GM19455 (cell line): ENCODE results near the gene TERT.
"Not testable (repeated sequence)": the region's sequence is repeated elsewhere in the genome, so short reads cannot be mapped to it uniquely, and the experiment has no call there.

Experiments
- ATAC-seq: cut with Tn5 transposase; IDR thresholded peaks from one replicate; pipeline ENCODE4 v1.9.1; 2021; ENCODE audit not compliant: unreplicated experiment

Gene TERT

DNA sequence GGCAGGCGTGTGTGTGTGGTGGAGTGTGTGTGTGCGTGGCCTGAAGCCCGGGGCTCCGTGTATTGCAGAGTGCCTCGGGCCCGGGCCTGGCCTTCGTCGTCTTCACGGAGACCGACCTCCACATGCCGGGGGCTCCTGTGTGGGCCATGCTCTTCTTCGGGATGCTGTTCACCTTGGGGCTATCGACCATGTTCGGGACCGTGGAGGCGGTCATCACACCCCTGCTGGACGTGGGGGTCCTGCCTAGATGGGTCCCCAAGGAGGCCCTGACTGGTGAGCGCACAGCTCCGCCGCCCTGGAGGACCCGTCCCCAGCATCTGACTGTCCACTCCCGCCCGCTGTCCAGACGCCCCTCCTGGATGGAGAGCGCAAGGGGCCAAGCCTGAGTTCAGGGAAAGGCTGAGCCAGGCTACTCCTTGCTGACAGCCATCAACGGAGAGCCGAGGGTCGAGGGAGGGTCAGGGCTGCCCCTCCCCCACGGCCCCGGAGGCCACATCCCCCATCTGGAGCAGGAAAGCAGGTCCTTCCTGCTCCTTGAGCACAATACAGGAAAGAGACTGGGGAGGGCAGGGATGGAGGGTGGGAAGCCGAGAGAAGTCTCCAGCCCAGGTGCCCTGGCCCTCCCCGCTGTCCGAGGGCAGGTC lies 51.3 kb downstream of the TERT start:
- ATAC-seq, result no peak

DNA sequence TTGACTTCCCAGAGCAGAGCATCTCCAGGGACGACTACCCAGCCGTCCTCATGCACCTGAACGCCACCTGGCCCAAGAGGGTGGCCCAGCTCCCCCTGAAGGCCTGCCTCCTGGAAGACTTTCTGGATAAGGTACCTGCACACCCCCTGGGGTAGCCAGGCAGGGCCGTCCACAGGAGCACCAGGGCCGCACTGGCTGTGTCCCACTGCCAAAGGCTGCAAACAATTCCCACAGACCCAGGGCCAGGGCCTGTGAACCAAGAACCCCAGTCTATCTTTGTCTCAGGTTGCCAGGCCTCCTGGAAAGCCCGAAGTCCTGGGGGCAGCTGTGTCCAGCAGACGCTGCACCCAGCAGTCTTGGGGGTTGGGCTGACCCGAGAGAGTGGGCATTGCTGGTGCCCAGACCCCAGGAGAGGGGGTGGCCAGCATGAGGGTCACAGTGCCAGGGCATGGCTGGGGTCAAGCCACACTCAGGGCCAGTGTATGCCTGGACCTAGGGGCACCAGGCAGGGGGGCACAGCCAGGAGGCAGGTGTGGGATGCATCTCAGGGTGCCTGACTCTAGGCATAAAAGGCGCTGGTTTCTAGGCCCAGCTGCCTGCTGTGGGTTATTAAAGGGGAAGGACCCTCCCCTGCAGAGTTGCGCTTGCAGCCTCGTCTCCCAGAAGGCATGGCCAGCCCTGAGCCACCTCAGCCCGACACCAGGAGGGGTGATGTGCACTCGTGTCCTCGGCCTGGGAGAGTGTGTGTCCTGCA lies 52.0 kb downstream of the TERT start:
- ATAC-seq, result no peak

DNA sequence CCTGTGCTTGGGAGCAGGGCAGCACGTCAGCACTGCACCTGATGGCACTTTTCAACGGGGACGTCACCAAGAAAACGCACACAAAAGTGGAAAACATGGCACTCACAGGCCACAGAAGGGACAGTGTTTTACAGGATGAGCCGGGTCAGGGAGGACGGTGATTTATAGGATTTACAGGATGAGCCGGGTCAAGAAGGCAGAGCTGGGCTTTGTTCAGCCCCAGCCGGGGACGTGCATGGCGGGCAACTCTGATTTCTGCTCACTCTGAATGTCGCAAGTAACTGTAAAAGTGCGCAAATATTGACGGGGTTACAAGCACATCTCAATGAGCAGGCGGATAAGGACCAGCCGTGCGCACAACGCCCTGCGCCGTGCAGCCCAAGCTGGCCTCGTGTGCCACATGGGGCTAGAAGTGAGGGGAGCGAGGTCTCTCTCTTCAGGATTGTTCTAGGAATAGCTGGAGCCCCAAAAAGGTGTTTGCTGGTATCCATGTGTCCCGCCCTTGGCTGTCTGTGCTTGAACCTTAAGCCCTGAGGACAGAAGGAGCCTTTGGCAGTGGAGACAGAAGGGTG lies 53.3 kb downstream of the TERT start:
- no peak for ATAC-seq

DNA sequence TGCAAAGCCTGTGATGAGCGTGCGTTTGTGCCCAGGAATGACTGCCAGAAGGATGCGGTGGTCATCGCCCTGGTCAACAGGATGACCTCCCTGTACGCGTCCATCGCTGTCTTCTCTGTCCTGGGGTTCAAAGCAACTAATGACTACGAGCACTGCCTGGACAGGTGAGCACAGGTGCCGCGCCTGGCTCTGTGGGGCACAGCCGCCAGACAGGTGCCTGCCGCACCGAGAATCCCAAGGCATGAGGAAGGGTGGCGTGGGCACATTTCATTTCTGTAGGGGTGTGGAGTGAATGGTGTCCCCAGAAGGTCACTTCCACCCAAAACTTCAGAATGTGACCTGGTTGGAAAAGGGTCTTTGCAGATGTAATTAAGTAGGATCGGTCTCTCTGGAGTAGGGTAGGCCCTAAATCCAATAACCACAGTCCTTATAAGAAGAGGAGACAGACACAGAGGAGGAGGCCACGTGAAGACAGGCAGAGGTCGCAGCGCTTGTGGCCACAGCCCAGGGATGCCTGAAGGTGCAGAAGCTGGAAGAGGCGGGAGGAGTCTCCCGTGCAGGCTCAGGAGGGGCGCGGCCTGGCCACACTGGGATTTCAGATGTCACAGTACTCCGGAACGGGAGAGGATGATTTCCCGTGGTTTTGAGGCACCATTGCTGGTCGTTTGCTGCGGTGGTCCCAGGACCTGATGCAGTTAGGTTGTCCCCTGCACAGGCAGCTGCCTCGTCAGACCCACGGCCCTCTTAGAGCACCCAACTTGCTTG lies 54.2 kb downstream of the TERT start:
- ATAC-seq, result no peak

DNA sequence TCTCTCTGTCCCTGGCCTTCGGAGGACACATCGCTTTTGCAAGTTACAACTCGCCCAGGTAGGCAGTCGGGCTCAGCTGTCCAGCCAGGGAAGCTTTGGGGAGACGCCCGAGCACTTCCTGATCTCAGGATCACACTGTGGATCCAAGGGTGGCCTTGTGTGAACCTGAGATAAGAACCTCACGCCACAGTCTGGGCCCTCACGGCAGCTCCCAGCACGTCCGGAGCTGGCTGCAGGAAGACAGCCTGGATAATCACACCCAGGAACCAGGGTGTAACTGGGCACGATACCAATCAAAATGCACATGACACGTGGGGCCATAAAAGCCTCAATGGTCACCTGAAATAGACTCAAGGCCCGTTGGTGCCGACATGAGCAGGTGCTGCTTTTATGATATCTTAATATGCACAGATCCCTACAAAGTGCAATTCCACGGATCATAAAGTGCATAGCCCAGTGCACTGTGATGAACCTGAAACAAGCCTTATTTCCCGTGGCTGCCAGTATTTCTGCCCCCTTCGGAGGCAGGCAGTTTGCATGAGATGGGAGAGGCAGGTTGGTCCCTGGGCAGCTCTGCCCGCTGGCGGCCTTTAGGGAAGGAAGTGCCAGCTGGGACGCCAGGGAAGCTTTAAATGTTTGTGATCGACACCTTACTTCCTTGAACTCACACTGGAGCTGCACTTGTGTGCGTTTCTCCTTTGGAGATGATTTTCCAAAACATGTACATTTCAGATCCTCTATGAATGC lies 55.2 kb downstream of the TERT start:
- no peak for ATAC-seq

DNA sequence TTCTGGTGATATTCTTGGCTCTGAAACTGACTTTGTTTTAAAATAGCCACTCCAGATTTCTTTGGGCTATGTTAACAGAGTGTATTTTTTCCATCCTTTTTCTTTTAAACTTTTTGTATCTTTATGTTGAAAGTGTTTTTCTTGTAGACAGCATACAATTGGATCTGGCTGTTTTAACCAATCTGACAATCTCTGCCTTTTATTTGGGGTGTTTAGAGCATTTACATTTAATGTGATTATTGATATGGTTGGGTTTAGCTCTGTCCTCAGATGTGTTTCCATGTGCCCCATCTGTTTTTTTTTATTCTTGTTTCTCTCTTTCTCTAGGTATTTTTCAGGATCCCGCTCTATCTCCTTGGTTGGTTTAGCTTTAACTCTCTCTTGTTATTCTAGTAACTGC lies 59.0 kb downstream of the TERT start:
- ATAC-seq, result no peak

DNA sequence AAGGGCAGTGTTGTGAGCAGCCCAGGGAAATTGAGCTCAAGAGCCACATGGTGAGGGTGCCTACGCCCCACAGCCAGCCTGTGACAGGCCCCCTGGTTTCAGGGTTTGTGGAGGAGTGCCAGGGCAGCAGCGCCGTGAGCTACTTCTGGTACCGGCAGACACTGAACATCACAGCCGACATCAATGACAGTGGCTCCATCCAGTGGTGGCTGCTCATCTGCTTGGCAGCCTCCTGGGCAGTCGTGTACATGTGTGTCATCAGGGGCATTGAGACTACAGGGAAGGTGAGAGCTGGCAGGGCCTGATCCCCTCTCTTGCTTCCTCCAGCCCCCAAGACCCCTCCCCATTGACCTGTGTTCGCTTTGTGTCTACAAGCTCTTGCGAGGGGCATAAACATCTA lies 59.5 kb downstream of the TERT start:
- ATAC-seq, result no peak

DNA sequence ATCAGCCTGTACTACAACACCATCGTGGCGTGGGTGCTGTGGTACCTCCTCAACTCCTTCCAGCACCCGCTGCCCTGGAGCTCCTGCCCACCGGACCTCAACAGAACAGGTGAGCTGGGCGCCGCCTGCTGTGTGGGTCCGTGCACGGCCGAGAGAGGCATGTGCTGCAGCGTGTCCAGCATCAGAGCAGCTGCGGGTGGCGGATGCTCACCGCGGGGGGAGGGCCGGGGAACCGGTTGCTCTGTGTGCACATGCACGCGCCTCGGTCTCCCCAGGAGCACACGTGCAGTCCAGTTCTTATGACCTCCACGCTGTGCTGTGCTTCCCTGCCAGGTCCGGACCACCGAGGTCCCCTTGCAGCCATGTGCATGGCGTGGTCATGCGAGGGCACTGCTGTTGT lies 62.1 kb downstream of the TERT start:
- no peak for ATAC-seq

DNA sequence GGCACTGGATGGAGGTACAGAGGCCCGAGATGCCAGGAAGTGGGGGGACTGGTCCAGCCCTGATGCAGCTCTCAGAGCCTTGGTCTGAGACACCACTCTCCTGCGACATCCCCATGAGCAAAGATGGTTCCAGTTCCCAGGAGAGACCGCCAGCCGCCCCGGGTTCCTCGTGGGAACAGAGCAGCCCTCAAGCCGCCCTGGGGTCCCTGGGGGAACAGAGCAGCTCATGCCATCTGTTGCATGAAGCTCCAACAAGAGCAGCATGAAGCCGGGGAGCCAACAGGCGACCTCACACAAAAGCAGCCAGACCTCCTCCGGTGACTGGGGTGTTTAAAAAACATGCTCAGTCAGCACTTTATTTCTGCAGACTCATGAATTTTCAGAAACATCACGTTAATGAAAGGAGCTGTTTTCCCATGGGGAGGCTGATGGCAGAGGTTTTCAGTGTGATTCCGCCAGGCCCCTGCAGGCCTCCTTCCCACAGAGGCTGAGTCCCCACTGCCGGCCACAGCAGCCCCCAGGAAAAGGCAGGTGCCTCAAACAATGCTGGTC lies 63.4 kb downstream of the TERT start:
- ATAC-seq, result no peak

DNA sequence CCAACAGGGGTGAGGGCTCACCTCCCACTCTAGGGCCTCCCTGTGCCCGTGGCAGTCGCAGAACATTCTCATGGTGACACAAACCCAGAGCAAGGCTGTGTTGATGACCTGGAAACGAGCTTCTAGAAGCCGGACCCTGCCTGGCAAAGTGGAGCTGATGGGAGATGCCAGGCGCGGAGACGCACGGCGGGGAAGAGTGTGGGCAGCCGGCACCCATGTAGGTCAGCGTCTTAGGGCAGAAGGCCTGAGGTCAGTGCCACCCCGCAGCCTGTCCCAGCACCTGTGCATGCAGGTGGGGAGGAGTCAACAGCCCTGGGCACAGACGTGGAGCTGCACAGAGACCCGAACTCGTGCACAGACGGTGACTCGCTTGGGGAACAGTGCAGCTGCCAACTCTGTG lies 64.3 kb downstream of the TERT start:
- ATAC-seq, result no peak

DNA sequence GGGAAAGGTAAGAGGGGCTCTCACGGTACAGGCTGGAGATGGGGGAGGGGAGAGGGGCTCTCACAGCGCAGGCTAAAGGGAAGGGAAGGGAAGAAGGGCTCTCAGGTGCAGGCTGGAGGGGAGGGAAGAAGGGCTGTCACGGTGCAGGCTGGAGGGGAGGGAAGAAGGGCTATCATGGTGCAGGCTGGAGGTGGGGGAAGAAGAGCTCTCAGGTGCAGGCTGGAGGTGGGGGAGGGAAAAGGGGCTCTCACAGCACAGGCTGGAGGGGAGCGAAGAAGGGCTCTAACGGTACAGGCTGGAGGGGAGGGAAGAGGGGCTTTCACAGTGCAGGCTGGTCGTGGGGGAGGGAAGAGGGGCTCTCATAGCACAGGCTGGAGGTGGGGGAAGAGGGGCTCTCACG lies 65.0 kb downstream of the TERT start:
- ATAC-seq, result no peak

DNA sequence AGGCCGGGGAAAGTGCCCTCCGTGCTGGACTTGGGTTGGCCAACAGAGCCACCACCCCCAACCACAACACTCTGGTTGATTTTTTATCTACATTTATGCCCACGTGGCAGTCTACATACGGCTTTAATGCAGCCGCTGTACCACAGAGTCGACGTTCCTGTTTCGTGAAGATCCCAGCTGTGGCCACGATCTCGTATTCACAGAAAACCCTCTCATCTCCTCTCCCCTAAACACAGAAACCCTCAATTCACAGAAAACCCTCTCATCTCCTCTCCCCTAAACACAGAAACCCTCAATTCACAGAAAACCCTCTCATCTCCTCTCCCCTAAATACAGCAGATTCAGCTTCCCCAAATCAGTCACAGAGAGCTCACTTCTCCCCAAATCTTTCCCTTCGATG lies 65.8 kb downstream of the TERT start:
- ATAC-seq, result not testable (repeated sequence)

DNA sequence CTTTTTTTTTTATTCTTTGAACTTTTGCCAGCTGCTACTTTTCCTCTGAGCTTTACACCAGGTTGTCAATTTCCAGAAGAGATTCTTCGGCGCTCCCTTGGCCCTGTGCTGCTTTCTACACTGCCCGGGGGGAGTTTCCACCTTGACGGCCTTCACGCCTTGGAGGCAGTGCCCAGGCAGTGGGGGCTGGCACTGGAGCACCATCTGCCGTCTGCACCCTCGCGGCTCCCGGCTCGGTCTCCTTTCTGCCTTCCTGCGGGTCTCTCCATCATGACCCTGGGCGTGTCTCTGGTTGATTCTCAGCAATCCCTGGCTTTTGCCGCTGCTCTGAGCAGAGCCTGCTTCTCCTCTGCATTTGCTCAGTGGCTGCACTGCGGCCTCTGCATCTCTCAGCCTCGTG lies 66.7 kb downstream of the TERT start:
- ATAC-seq, result no peak

DNA sequence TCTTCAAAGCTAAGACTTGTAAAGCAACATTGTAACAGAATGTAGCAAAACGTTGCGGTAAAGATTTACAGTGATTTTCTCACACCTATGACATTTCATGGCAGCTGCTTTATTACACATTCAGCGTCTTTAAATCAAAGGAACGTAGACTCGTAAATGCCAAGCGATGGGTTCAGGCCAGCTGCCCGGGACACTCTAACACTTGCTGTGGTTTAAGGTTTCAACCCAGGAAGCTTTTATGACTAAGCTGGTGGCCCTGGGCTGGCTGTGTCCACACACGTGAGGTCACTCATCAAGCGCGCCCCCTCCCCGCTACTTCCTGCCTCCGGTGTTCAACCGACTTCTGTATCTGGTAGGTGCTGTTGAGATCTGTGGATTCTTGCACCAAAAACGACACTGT lies 67.2 kb downstream of the TERT start:
- no peak for ATAC-seq

DNA sequence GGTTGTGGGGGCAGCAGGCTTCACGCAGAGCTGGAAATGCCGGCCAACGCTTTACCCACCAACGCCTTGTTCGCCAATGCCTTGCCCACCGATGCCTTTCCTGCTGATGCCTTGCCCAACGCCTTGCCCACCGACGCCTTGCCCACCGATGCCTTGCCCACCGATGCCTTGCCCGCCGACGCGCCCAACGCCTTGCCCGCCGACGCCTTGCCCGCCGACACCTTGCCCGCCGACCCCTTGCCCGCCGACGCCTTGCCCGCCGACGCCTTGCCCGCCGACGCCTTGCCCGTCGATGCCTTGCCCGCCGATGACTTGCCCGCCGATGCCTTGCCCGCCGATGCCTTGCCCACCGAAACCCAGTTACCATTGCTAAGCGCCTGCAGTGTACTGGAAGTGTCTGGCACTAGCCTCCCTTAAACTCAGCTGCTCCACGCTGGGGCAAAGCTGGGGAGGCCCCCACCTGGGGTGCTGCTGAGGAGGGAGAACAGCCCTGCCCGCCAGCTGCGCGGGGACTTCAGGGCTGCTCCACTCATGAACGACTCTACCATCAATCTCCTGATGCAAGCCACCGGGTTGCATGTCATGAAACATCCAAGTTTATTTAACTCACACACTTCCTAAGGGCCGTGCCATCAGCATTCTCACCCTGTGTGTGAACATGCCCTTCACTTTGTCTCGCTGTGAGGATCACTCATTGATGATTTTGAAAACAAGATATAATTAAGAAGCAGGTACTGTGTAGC lies 67.9 kb downstream of the TERT start:
- ATAC-seq, result no peak

DNA sequence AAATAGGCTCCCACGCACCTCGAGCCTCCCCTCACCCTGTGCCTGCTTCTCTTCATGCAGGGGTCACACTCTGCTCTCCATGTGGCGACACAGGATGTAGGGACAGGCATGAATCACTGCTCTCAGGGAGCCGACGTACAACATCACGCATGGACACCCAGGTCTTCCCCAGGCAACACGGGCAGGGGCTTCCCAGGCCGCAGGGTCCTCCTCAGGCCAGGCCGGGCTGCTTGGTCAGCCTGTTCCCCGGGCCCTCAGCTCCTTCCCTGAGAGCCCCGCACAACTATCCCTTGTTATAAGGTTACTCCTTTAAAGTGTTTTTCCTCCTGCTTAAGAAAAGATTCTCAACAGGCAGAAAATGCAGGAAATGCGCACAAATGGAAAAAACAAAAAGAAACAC lies 68.6 kb downstream of the TERT start:
- ATAC-seq, result no peak

DNA sequence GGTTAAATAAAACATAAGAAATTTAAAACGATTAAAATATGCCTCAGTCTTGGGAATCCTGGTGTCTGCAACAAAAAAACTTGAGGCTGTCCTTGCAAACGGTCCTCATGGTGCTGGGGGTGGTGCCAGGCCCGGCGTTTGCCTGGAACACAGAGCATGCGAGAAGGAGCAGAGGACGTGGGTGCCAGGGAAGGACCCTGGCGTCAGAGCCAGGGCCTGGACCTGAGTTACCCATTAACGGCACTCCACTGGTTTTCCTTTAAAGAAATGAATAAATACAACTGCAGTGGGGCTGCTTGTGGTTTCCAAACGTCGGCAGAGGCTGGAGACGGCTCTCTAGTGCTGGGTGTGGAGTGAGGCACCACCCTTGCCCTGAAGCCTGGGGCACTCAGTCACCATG lies 69.8 kb downstream of the TERT start, which contains the start of gene SLC6A18:
TSS of gene SLC6A18 (plus strand) at position 301 of the 400 bp plus-strand sequence. CDS start at position 398, 97 bp downstream.
- no peak for ATAC-seq

DNA sequence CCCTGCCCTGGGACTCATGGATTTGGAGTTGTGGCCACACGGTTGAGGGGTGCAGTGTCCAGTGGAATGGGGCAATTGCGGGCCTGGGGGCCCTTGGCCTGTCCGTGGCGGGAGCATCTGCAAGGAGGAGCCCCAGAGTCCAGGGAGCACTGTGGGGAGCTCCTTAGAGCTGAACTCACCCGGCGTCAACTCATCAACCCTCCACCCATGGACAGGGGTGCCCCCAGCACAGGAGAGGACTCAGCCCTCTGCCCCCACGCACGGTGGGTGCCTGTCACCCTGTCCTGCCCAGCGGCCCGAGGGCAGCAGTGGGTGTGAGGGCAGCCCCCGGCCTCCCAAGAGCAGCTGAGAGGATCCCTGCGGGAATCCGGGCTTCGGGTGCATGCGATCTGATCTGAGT lies 70.2 kb downstream of the TERT start:
- ATAC-seq, result no peak

DNA sequence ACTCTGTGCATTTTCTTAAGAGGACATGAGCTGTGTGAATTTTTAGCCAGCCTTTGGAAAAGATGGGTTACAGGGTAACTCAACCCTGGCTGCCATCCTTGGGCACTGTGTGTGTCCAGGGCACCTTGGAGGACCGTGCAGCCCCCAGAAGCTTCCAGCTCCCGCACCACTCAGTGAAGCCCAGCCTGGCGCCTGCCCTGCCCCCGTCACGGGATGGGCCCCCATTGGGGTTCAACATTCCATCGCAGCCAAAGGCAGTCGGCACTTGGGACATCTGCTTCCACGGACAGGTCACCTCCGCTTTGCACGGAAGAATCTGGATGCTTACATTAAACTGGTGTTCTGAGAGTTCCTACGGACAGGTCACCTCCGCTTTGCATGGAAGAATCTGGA lies 71.6 kb downstream of the TERT start:
- ATAC-seq, result no peak
